Measurements from ENCODE around the gene LIX1L.

DNA sequence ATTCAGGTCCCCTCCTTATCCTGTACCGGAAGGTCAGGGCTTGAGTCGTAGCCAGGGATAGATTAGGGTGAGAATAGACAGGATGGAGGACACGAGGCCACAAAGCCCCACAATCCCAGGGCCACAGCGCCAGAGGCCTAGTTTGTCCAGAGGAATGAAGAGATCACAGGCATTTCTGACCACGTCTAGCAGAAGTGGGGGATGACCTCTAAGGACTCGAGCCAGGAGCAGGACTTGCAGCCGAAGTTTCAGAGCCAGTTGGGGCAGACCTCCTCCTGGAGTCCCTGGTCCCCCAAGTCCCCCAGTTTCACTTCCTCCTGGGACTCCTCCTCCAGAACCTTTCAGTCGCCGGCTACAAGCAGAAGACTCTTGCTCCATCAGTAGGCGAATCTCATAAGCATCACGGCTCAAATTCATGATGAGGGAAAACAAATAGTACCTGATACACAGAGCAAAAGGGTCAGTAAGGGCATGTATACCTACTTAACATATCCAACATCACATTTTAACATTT, 45.6 kb downstream of the LIX1L start:
- TF ChIP-seq ZNF577 (CRISPR knock-in tag; IDR thresholded peaks at IDR 0.05; ENCODE audit: borderline replicate concordance, low read depth) (no peak), MZF1 (CRISPR knock-in tag; IDR thresholded peaks at IDR 0.05; ENCODE audit: borderline replicate concordance) (no peak), ZNF770 (CRISPR knock-in tag; IDR thresholded peaks at IDR 0.05) (no peak)

Data from HepG2 (cell line).